ENCODE data around the gene LOXL1.

DNA sequence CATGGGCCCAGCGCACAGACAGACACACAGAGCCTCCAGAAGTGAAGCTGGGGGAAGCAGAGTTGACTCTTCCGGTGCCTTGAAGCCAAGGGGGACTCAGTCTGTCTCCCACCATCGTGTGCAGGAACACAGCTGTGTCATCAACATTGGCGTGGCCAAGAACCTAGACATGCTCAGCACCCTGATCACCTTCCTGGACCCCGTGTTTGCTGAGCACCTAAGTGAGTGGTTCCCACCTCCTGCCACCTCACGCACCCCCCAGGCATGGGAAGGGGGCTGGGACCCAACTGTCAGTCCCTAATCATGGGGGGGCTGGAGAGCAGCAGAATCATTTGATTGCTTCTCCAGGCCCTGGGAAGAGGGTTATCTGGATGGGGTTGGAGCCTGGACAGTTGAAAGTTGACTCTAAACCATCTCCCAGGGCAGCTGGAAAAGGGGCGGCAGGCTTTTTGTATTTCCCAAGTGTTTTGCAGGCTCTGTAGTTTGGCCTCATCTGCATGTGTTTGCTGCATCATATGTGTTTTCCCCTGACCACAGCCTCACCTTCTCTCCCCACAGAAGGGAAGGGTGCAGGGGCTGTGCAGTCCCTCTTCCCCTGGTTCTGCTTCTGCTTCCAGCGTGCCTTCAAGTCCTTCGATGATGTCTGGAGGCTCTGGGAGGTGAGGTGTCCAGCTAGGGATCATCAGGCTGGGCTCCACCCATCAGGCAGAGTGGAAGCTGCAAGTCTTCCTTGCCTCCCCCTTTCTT, 40.1 kb upstream of the LOXL1 start:
- TF ChIP-seq EZH2 (IDR thresholded peaks at IDR 0.05; ENCODE audit: borderline replicate concordance): no peak
- TF ChIP-seq, protein P1, sequence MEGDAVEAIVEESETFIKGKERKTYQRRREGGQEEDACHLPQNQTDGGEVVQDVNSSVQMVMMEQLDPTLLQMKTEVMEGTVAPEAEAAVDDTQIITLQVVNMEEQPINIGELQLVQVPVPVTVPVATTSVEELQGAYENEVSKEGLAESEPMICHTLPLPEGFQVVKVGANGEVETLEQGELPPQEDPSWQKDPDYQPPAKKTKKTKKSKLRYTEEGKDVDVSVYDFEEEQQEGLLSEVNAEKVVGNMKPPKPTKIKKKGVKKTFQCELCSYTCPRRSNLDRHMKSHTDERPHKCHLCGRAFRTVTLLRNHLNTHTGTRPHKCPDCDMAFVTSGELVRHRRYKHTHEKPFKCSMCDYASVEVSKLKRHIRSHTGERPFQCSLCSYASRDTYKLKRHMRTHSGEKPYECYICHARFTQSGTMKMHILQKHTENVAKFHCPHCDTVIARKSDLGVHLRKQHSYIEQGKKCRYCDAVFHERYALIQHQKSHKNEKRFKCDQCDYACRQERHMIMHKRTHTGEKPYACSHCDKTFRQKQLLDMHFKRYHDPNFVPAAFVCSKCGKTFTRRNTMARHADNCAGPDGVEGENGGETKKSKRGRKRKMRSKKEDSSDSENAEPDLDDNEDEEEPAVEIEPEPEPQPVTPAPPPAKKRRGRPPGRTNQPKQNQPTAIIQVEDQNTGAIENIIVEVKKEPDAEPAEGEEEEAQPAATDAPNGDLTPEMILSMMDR (IDR thresholded peaks at IDR 0.05; ENCODE audit: poor library complexity): no peak

All from hepatocyte (in vitro differentiated cells).